OCI-LY7 (cell line): ENCODE data around the gene TMEM109. TPM values are rescaled to one million over a fixed set of nuclear protein-coding genes. Genes with fewer than 3 reads are reported as not detected.

ENCODE experiments used
- BruUV-seq: library from RNA; stranded (reverse); fragments of 400-500 nt; replicated peaks from 2 replicates; lab custom pipeline; 2021; lab: Mats Ljungman, UMichigan
- CTCF ChIA-PET: fragments of 300-600 bp; sonication (Branson Sonifier 250); formaldehyde crosslinking; loops from one replicate; lab custom pipeline; 2022; ENCODE audit warnings: antibody characterized with exemption; ENCODE audit not compliant: unreplicated experiment; lab: Charles Lee
- POLR2A ChIA-PET: fragments of 300-600 bp; sonication (Branson Sonifier 250); formaldehyde crosslinking; loops from one replicate; lab custom pipeline; 2022; ENCODE audit warnings: antibody characterized with exemption; lab: Charles Lee
- DNase-seq: peaks from one replicate; pipeline ENCODE4 v3.0.0-alpha.2; 2015; ENCODE audit warnings: low spot score
- H2AFZ ChIP-seq: fragments of 200-600 bp; sonication (generic), shearing (Covaris generic); 2 replicates; pipeline ENCODE4 v1.6.1; 2014; ENCODE audit warnings: mild to moderate bottlenecking, antibody characterized with exemption, low read length, moderate library complexity
- H3K27ac ChIP-seq: fragments of 200-600 bp; sonication (generic); 2 replicates; pipeline ENCODE4 v1.5.1; 2014; ENCODE audit warnings: mixed run types, low read depth, mild to moderate bottlenecking, moderate library complexity, low read length, inconsistent platforms; ENCODE audit not compliant: poor library complexity, severe bottlenecking
- H3K36me3 ChIP-seq: fragments of 200-600 bp; sonication (generic); 2 replicates; pipeline ENCODE4 v1.6.1; 2014; ENCODE audit warnings: mild to moderate bottlenecking, antibody characterized with exemption, low read length, moderate library complexity, mixed read lengths; ENCODE audit not compliant: insufficient read depth
- H3K4me1 ChIP-seq: fragments of 200-600 bp; sonication (generic); 2 replicates; pipeline ENCODE4 v1.5.1; 2014; ENCODE audit warnings: mild to moderate bottlenecking, low read length; ENCODE audit not compliant: insufficient read depth, poor library complexity, severe bottlenecking
- H3K4me2 ChIP-seq: fragments of 200-600 bp; sonication (generic); 2 replicates; pipeline ENCODE4 v1.6.1; 2014; ENCODE audit warnings: mild to moderate bottlenecking, low read length
- H3K4me3 ChIP-seq: fragments of 200-600 bp; sonication (generic); 2 replicates; pipeline ENCODE4 v1.5.1; 2014; ENCODE audit warnings: mild to moderate bottlenecking, low read depth, low read length; ENCODE audit not compliant: poor library complexity, severe bottlenecking
- H3K79me2 ChIP-seq: fragments of 200-600 bp; sonication (generic); 2 replicates; pipeline ENCODE4 v1.6.1; 2016; ENCODE audit warnings: low read depth, mild to moderate bottlenecking, low read length, moderate library complexity, mixed read lengths; ENCODE audit not compliant: insufficient read depth
- H3K9me2 ChIP-seq: fragments of 200-600 bp; sonication (generic); 2 replicates; pipeline ENCODE4 v1.6.1; 2016; ENCODE audit warnings: mild to moderate bottlenecking, low read length, mixed read lengths; ENCODE audit not compliant: insufficient read depth
- H3K9me3 ChIP-seq: fragments of 200-600 bp; sonication (generic); 2 replicates; pipeline ENCODE4 v1.6.1; 2014; ENCODE audit warnings: mild to moderate bottlenecking, mixed run types, low read length, mixed read lengths
- H4K20me1 ChIP-seq: fragments of 200-600 bp; sonication (generic); 2 replicates; pipeline ENCODE4 v1.6.1; 2014; ENCODE audit warnings: mild to moderate bottlenecking, antibody characterized with exemption, low read length, moderate library complexity, mixed read lengths; ENCODE audit not compliant: insufficient read depth
- CTCF ChIP-seq: fragments of 200-600 bp; sonication (generic); conservative IDR thresholded peaks from 2 replicates; pipeline ENCODE4 v1.5.1; 2014; ENCODE audit warnings: mild to moderate bottlenecking, antibody characterized with exemption, low read length, moderate library complexity, mixed read lengths
- EZH2phosphoT487 ChIP-seq: fragments of 200-600 bp; sonication (generic); IDR thresholded peaks from 2 replicates; pipeline ENCODE4 v1.6.1; 2018; ENCODE audit warnings: low read depth, borderline replicate concordance, mild to moderate bottlenecking, mixed run types, antibody characterized with exemption, low read length, moderate library complexity, mixed read lengths
- intact Hi-C: fragments of 100-400 bp; cut with micrococcal nuclease; formaldehyde crosslinking; loops from one replicate; pipeline ENCODE4 v1.10.0; 2022; ENCODE audit not compliant: unreplicated experiment
- total RNA-seq, 2 experiments: library from RNA; depleted of rRNA in 1 of 2; stranded (reverse); fragments of >200 nt in 1 of 2; shearing (Covaris generic) in 1 of 2; gene quantifications; 2 replicates each; pipeline ENCODE4 v1.2.3, GENCODE V29; 2014 to 2022

The TMEM109 gene
- total RNA-seq, 2 experiments from 2014 or later, result 57.0 to 67.8 TPM

GRCh38 chr11:60932605-60933356 is 18.8 kb downstream of the TMEM109 start:
- intact Hi-C loops, result no loop called here
- Histone ChIP-seq H3K4me2 (peak overlapping the region; percentile 69), H3K4me3 (peak overlapping the region; percentile 22), H3K36me3 (no peaks in the 10 kb centered on the region), H4K20me1 (no peaks in the 10 kb centered on the region), H2AFZ (peak overlapping the region; percentile 52; the same call in 1 of the 2 replicates), H3K27ac (peak overlapping the region; percentile 75), H3K79me2 (no peaks in the 10 kb centered on the region), H3K4me1 (peaks cover 29% of the 10 kb centered on the region), H3K9me2 (no peaks in the 10 kb centered on the region), H3K9me3 (no peaks in the 10 kb centered on the region)
- CTCF ChIA-PET, result no interaction called here
- TF ChIP-seq EZH2phosphoT487 (no peak), CTCF (no peak)
- POLR2A ChIA-PET, result interaction anchor here (0.8 to 3.0 kb wide), 6 partner anchors 10 to 19 kb away, joined by 3 to 14 read pairs (median 6); partner anchors contain the start of gene TMEM109
- TSS peak; percentile 55 for BruUV-seq
- peak; percentile 82 for DNase-seq

- no peaks in the 10 kb centered on the region for H3K79me2 ChIP-seq
- peak overlapping the region; percentile 75 for H3K27ac ChIP-seq
- H3K9me3 ChIP-seq, result no peaks in the 10 kb centered on the region
- ChIA-PET CTCF (no interaction called here), POLR2A (interaction anchor here (1.0 to 3.0 kb wide), 3 partner anchors 16 to 20 kb away, joined by 3 to 14 read pairs (median 10); partner anchors contain the start of gene TMEM109)
- H3K4me1 ChIP-seq, result peaks cover 29% of the 10 kb centered on the region
- BruUV-seq, result no TSS peak
- no peak for DNase-seq
- H3K36me3 ChIP-seq, result no peaks in the 10 kb centered on the region
- H3K4me2 ChIP-seq, result peak overlapping the region; percentile 69
- H4K20me1 ChIP-seq, result no peaks in the 10 kb centered on the region
- intact Hi-C loops, result no loop called here
- peak overlapping the region; percentile 52; the same call in 1 of the 2 replicates for H2AFZ ChIP-seq
- no peak for TF ChIP-seq EZH2phosphoT487
- TF ChIP-seq CTCF, result no peak
- H3K9me2 ChIP-seq, result no peaks in the 10 kb centered on the region
- no peak overlapping the region for H3K4me3 ChIP-seq
Observed at GRCh38 chr11:60933416-60934123, 19.6 kb downstream of the TMEM109 start.
